Lower leg skin (tissue), 4 donors: ENCODE data around the gene SLC22A23. TPM values are rescaled to one million over a fixed set of nuclear protein-coding genes. Genes with fewer than 3 reads are reported as not detected.

Experiments
- DNase-seq, 2 donors: peaks; one replicate each; pipeline ENCODE4 v3.0.0-alpha.2; 2019; ENCODE audit warnings: low spot score in 2 of 2
- H3K4me3 ChIP-seq: fragments of 200-600 bp; sonication (generic); 2 replicates; pipeline ENCODE4 v1.5.1; 2017; ENCODE audit warnings: mild to moderate bottlenecking, low read depth; ENCODE audit not compliant: poor library complexity, severe bottlenecking
- POLR2A ChIP-seq, 2 donors: fragments of 450-650 bp; IDR thresholded peaks; one replicate each; pipeline ENCODE4 v1.6.1; 2016 to 2017; ENCODE audit warnings: antibody characterized with exemption in 2 of 2, mild to moderate bottlenecking in 1 of 2, moderate library complexity in 1 of 2
- WGBS, 2 donors: methylation state at CpG; one replicate each; pipeline ENCODE4 v1.1.5; 2018; 5-methylcytosine and 5-hydroxymethylcytosine counted together
- intact Hi-C: fragments of 100-400 bp; cut with DNase I; formaldehyde crosslinking; loops from one replicate; pipeline ENCODE4 v1.15.0; 2023; ENCODE audit warnings: low total_unique reads
- total RNA-seq, 4 donors: library from RNA; depleted of rRNA; stranded (reverse); fragments of >200 nt; gene quantifications; one replicate each; pipeline ENCODE4 v1.1.0, GENCODE V29; 2016
- TF ChIP-seq, protein P1 (sequence below), 3 donors: fragments of 450-650 bp; IDR thresholded peaks; one replicate each; pipeline ENCODE4 v1.5.1; 2016; ENCODE audit warnings: antibody characterized with exemption in 3 of 3, mild to moderate bottlenecking in 3 of 3, moderate library complexity in 2 of 3

The SLC22A23 gene
- total RNA-seq, 4 donors from 2014 or later: 29.2 to 50.7 (median 43.2) TPM

- WGBS, 2 donors: 81 to 84% methylated on average over 9 of the region's 9 CpGs
- intact Hi-C loops: no loop called here
- no peak for DNase-seq
- no peak overlapping the region for H3K4me3 ChIP-seq
- no peak for TF ChIP-seq POLR2A (IDR thresholded peaks at IDR 0.05)
- TF ChIP-seq, protein P1, sequence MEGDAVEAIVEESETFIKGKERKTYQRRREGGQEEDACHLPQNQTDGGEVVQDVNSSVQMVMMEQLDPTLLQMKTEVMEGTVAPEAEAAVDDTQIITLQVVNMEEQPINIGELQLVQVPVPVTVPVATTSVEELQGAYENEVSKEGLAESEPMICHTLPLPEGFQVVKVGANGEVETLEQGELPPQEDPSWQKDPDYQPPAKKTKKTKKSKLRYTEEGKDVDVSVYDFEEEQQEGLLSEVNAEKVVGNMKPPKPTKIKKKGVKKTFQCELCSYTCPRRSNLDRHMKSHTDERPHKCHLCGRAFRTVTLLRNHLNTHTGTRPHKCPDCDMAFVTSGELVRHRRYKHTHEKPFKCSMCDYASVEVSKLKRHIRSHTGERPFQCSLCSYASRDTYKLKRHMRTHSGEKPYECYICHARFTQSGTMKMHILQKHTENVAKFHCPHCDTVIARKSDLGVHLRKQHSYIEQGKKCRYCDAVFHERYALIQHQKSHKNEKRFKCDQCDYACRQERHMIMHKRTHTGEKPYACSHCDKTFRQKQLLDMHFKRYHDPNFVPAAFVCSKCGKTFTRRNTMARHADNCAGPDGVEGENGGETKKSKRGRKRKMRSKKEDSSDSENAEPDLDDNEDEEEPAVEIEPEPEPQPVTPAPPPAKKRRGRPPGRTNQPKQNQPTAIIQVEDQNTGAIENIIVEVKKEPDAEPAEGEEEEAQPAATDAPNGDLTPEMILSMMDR (IDR thresholded peaks at IDR 0.05): no peak
These were observed 103.5 kb downstream of the SLC22A23 start for GRCh38 chr6:3353213-3353903.

DNA sequence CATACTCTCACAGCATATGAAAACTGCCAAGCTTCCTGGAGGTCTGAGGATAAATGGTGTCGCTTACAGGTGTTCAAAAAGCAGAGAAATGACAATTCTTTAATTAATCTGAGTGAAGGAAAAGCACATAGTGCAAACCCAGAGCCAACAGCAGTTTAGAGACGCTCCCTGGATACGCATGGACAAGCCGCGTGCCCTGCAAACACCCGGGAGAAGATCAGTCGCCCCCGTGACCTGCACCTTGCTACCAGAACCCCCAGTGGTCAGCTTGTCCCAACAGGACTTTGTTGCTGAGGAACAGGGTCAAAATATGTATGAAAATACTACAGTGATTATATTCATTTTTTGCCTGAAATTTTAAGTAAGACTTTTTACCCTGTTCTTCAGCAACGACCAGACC, 104.2 kb downstream of the SLC22A23 start:
- 75 to 83% methylated on average over 9 of the region's 9 CpGs for WGBS, 2 donors
- intact Hi-C loops: no loop called here
- TF ChIP-seq, protein P1 (IDR thresholded peaks at IDR 0.05): no peak
- TF ChIP-seq POLR2A (IDR thresholded peaks at IDR 0.05): no peak
- no peak for DNase-seq
- H3K4me3 ChIP-seq: no peak overlapping the region

- WGBS, 2 donors: 88 to 93% methylated on average over 9 of the region's 9 CpGs
- no peak overlapping the region for H3K4me3 ChIP-seq
- no peak for DNase-seq
- no peak for TF ChIP-seq POLR2A (IDR thresholded peaks at IDR 0.05)
- TF ChIP-seq, protein P1 (IDR thresholded peaks at IDR 0.05): no peak
- intact Hi-C loops: no loop called here
These were observed 104.9 kb downstream of the SLC22A23 start for GRCh38 chr6:3351829-3352524.

DNA sequence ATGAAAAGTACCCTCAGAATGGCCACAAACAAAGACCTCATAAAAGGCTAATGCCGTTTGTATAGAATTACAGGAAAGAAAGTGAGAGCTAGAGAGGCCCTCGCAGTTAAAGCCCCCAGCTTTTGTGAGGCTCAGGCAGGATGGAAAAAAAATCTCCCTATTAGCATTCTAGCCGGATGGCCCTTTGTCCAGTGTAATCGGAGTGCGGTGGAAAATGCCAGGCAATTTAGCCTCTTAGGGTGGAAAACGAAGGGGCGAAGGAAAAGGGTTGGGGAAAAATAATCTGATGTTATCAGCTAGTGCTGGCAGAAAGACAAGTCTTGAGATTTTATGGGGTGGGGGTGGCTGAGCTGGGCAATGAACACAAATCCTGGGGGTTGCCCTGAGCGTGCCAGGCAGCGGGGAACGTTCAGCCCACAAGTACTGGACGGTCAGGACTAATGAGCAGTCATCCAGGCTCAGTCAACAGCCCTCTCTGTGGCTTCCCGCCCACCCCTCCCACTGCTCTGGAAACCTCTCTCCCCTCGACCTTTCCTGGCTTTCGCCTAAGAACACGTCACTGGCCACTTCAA, 105.7 kb downstream of the SLC22A23 start:
- 59 to 60% methylated on average over 15 of the region's 15 CpGs for WGBS, 2 donors
- intact Hi-C loops: no loop called here
- no peak for TF ChIP-seq POLR2A (IDR thresholded peaks at IDR 0.05)
- TF ChIP-seq, protein P1 (IDR thresholded peaks at IDR 0.05): no peak
- no peak overlapping the region for H3K4me3 ChIP-seq
- DNase-seq: no peak

DNA sequence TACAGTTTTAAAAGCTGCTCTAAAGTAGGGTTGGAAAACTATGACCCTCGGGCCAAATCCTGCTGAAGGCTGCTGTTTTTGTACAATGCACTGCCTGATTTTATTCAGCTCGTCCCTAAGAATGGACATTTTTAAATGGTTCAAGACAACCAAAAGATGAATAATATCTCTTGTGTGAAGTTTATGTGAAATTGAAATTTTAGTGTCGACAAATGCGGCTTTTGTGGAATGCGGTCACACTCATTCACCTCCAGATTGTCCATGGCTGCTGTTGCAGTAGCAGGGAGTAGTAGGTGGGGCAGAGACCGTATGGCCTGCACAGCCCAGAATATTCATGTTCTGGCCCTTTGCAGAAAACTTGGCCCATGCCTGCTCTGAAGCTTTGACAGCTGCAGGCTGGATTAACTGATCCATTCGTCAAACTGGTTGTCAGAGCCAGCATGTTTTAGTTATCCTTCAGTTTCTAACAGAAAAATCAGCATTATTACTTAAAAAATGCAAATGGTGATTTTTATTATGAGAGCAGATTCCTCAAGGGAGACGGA, 106.5 kb downstream of the SLC22A23 start:
- WGBS, 2 donors: 58 to 74% methylated on average over 8 of the region's 8 CpGs
- no peak for TF ChIP-seq POLR2A (IDR thresholded peaks at IDR 0.05)
- TF ChIP-seq, protein P1 (IDR thresholded peaks at IDR 0.05): no peak
- intact Hi-C loops: no loop called here
- no peak overlapping the region for H3K4me3 ChIP-seq
- no peak for DNase-seq
